ENCODE data around the gene UROS. TPM values are rescaled to one million over a fixed set of nuclear protein-coding genes. Genes with fewer than 3 reads are reported as not detected.

Gene UROS
- total and polyA plus RNA-seq, 7 donors = 26.1 to 46.7 (median 35.4) TPM

- WGBS, 2 donors = 76 to 84% methylated on average over 1 of the region's 1 CpG
Observed at GRCh38 chr10:125824736-125825135, 1.7 kb upstream of the UROS start.

GRCh38 chr10:125823663-125824251 lies 699 bp upstream of the UROS start:
- DNase-seq = no peak
- TF ChIP-seq POLR2AphosphoS5 (IDR thresholded peaks at IDR 0.05) (no peak), EP300 (IDR thresholded peaks at IDR 0.05) (no peak), POLR2A (IDR thresholded peaks at IDR 0.05) (no peak), CTCF (IDR thresholded peaks at IDR 0.05) (no peak)
- intact Hi-C loops (cut with DNase I) = loop anchor here (5.0 to 10.0 kb wide), 3 partner anchors 101 to 1019 kb away; partner anchors contain the start of gene ABRAXAS2

More at GRCh38 chr10:125824736-125825135, 1.7 kb upstream of the UROS start:
- Histone ChIP-seq H3K4me1 (peaks cover 0 to 37% (median 31%) of the 10 kb centered on the region in 4 donors), H3K27ac (no peak overlapping the region), H3K9me3 (no peaks in the 10 kb centered on the region), H3K36me3 (peaks cover 6 to 36% (median 17%) of the 10 kb centered on the region in 4 donors), H3K27me3 (no peaks in the 10 kb centered on the region), H3K4me3 (peak overlapping the region in 2 of 4 donors; percentile 93)
- no peak for TF ChIP-seq CTCF (IDR thresholded peaks at IDR 0.05)
- no peak for TF ChIP-seq EP300 (IDR thresholded peaks at IDR 0.05)
- no peak for DNase-seq
- intact Hi-C loops (cut with DNase I) = loop anchor here (5.0 to 10.0 kb wide), 3 partner anchors 102 to 1020 kb away; partner anchors contain the start of gene ABRAXAS2

GRCh38 chr10:125820701-125821100 lies 2.4 kb downstream of the UROS start:
- no peaks in the 10 kb centered on the region for H3K27me3 ChIP-seq
- H3K4me3 ChIP-seq = no peak overlapping the region
- no peaks in the 10 kb centered on the region for H3K9me3 ChIP-seq
- H3K27ac ChIP-seq = no peak overlapping the region
- intact Hi-C loops (cut with DNase I) = loop anchor here (5.0 to 10.0 kb wide), 3 partner anchors 98 to 1016 kb away; partner anchors contain the start of gene ABRAXAS2
- H3K4me1 ChIP-seq = peaks cover 0 to 32% (median 28%) of the 10 kb centered on the region in 4 donors
- WGBS, 2 donors = 38 to 51% methylated on average over 1 of the region's 1 CpG
- no peak for DNase-seq
- TF ChIP-seq POLR2A (IDR thresholded peaks at IDR 0.05) (no peak), POLR2AphosphoS5 (IDR thresholded peaks at IDR 0.05) (no peak), CTCF (IDR thresholded peaks at IDR 0.05) (no peak), EP300 (IDR thresholded peaks at IDR 0.05) (no peak)
- H3K36me3 ChIP-seq = peaks cover 0 to 7% (median 4%) of the 10 kb centered on the region in 4 donors

More at GRCh38 chr10:125823663-125824251, 699 bp upstream of the UROS start:
- peak overlapping the region; percentile 80 to 91 (median 88) for H3K27ac ChIP-seq
- no peaks in the 10 kb centered on the region for H3K27me3 ChIP-seq
- H3K9me3 ChIP-seq = no peaks in the 10 kb centered on the region
- H3K4me1 ChIP-seq = peaks cover 0 to 37% (median 31%) of the 10 kb centered on the region in 4 donors
- peak overlapping the region; percentile 91 to 97 (median 93) for H3K4me3 ChIP-seq
- peaks cover 4 to 26% (median 10%) of the 10 kb centered on the region in 4 donors for H3K36me3 ChIP-seq
- 0 to 1% methylated on average over 20 of the region's 20 CpGs for WGBS, 2 donors

GRCh38 chr10:125817337-125817946 lies 5.6 kb downstream of the UROS start:
- H3K4me3 ChIP-seq = no peak overlapping the region
- H3K27me3 ChIP-seq = no peaks in the 10 kb centered on the region
- H3K9me3 ChIP-seq = no peaks in the 10 kb centered on the region
- H3K36me3 ChIP-seq = peaks cover 7 to 39% (median 25%) of the 10 kb centered on the region in 4 donors
- intact Hi-C loops (cut with DNase I) = no loop called here
- WGBS, 2 donors = 71 to 88% methylated on average over 6 of the region's 6 CpGs
- peaks cover 0 to 11% (median 7%) of the 10 kb centered on the region in 4 donors for H3K4me1 ChIP-seq
- TF ChIP-seq POLR2AphosphoS5 (IDR thresholded peaks at IDR 0.05) = no peak
- TF ChIP-seq CTCF (IDR thresholded peaks at IDR 0.05) = no peak
- TF ChIP-seq EP300 (IDR thresholded peaks at IDR 0.05) = no peak
- no peak for TF ChIP-seq POLR2A (IDR thresholded peaks at IDR 0.05)
- no peak overlapping the region for H3K27ac ChIP-seq
- no peak for DNase-seq
